ENCODE results near the gene TATDN3.
"Not testable (repeated sequence)": the region's sequence is repeated elsewhere in the genome, so short reads cannot be mapped to it uniquely, and the experiment has no call there.

The TATDN3 gene

DNA sequence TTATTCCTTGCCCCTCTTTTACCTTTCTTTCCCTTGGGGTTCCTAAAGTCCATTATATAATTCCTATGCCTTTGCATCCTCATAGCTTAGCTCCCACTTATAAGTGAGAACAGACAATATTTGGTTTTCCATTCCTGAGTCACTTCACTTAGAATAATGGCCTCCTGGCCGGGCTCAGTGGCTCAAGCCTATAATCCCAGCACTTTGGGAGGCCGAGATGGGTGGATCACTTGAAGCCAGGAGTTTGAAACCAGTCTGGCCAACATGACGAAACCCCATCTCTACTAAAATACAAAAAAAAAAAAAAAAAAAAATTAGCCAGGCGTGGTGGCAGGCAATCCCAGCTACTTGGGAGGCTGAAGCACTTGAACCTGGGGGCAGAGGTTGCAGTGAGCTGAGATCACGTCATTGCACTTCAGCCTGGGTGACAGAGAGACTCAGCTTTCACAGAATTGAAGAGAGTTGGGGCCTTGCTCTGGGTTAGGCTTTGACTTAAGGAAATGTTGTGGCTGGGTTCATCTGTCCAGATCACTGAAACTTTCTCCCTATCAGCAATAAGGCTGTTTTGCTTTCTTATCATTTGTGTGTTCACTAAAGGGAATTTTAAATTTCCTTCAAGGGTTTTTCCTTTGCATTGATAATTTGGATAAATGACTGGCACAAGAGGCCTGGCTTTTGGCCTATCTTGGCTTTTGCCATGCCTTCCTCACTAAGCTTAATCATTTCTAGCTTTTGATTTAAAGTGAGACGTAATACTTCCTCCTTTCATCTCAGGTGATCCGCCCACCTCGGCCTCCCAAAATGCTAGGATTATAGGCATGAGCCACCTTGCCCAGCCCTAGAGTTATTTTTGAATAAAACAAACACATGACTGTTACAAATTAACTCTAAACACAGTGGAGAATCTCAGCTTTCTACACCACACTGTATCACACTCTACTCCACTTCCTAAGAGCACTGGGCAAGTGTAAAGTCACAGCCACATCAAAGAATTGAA is 41.8 kb downstream of the TATDN3 start:
- DNase-seq, result not testable (repeated sequence)

- DNase-seq, result no peak
These were observed 46.5 kb downstream of the TATDN3 start for GRCh38 chr1:212838145-212838544.

GRCh38 chr1:212844521-212844920 is 52.8 kb downstream of the TATDN3 start:
- DNase-seq, result not testable (repeated sequence)

DNA sequence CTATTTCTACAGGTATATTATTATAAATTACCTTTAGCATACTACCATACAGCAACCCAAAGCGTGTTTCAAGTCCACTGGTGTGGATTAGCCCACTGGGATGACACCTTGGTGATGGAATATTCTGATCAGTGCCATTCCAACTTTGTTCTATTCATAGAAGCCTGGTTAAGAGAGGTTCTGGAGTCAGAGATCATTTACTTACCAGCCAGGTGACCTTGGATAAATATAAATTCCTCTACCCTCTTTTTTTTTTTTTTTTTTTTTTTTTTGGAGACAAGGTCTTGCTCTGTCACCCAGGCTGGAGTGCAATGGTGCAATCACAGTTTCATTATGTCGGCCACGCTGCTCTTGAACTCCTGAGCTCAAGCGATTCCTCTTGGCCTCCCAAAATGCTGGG is 55.9 kb downstream of the TATDN3 start, which contains the start of gene SPATA45:
Gene SPATA45 (minus strand): TSS at position 101 of the 400 bp plus-strand sequence. CDS start 11,500 bp downstream, outside the sequence.
- DNase-seq, result no peak

- DNase-seq, result no peak
These were observed 60.5 kb downstream of the TATDN3 start for GRCh38 chr1:212852105-212852688.

- no peak for DNase-seq
These were observed 62.0 kb downstream of the TATDN3 start for GRCh38 chr1:212853658-212854057.

DNA sequence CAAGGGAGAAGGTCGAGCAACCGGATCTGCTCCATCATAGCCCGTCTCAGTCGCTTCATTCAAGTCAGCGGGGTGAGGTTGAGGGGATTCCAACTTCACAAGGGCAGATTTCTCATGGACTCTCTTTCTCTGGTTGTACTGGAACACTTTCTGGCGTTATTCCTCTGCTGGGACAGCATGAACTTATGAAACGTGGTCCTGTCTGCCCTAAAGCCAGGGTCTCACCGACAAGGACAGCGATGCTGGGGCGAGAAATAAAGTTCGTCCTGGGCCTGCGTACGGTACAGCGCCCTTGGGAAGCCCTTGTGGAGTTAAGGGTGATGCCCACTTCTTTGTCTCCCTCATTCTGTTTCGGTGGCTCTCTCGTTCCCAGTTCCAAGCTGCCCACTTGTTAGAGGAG is 65.1 kb downstream of the TATDN3 start:
- DNase-seq, result no peak

DNA sequence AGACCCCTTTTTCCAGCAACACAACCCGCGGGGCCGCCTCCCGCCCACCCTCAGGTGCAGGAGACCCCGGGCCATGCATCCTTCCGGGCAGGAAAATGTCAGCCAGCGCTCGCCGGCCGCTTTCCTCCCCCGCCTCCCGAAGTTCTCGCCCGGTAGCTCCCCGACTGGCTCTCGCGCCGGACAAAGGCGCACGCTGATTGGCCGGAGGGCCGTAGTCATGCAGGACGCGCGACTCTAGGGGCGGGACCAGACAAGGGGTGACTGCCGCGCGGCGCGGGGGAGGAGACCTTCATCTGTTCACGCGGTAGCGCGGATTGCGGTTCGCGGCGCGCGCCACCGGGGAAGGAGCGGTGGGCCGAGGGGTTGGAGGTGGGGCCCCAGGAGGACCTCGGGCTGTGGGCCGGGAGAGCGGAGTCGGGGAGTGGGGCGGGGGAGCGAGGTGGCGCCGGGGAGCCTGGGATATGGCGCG is 66.3 kb downstream of the TATDN3 start, which contains the start of gene FLVCR1:
Gene FLVCR1 (plus strand): TSS at position 284 of the 469 bp plus-strand sequence. CDS start 178 bp downstream, at position 462.
- peak; percentile 94 for DNase-seq

DNA sequence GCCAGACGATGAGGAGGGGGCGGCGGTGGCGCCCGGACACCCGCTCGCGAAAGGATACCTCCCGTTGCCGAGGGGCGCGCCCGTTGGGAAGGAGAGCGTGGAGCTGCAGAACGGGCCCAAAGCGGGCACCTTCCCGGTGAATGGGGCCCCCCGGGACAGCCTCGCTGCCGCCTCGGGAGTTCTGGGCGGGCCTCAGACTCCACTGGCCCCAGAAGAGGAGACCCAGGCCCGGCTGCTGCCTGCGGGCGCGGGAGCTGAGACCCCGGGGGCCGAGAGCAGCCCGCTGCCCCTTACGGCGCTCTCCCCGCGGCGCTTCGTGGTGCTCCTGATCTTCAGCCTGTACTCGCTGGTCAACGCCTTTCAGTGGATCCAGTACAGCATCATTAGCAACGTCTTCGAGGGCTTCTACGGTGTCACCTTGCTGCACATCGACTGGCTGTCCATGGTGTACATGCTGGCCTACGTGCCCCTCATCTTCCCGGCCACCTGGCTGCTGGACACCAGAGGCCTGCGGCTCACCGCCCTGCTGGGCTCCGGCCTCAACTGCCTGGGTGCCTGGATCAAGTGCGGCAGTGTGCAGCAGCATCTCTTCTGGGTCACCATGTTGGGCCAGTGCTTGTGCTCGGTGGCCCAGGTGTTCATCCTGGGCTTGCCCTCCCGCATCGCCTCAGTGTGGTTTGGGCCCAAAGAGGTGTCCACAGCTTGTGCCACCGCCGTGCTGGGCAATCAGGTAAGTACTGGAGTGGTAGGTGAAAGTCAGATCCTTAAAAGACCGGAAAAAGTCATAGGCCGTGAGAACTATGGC is 67.0 kb downstream of the TATDN3 start:
- DNase-seq, result peak in 1 of 2 donors; percentile 23

GRCh38 chr1:212860713-212861581 is 69.3 kb downstream of the TATDN3 start:
- no peak for DNase-seq

DNA sequence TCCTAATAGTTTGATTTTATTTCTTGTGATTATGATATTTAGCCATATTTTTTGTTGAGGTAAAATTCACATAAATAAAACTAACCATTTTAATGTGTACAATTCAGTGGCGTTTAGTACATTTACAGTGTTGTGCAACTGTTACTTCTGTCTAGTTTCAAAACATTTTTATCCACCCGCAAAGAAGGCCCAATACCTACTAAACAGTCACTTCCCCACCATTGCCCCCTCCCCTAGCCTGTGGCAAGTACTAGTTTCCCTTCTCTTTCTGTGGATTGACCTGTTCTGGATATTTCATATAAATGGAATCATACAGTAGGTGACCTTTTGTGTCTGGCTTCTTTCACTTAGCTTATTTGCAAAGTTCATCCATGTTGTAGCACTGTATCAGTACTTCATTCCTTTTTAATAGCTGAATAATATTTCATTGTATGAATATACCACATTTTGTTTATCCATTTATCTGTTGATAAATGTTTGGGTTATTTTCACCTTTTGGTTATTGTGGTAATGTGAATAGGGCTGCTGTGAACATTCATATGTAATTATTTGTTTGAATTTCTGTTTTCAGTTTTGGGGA is 70.5 kb downstream of the TATDN3 start:
- no peak for DNase-seq

- not testable (repeated sequence) for DNase-seq
These were observed 71.7 kb downstream of the TATDN3 start for GRCh38 chr1:212863345-212863744.

- no peak for DNase-seq
These were observed 72.5 kb downstream of the TATDN3 start for GRCh38 chr1:212864201-212864600.
